ENCODE results near the gene CDC42SE2.
"Not testable (repeated sequence)": the region's sequence is repeated elsewhere in the genome, so short reads cannot be mapped to it uniquely, and the experiment has no call there.

CDC42SE2 gene

GRCh38 chr5:131324303-131324702 lies 60.5 kb downstream of the CDC42SE2 start:
- TF ChIP-seq CTCF (conservative IDR thresholded peaks at IDR 0.05; ENCODE audit: low read depth, low read length) = no peak
- no peak for DNase-seq (ENCODE audit: low read depth)
- no peak overlapping the region for H3K4me3 ChIP-seq (ENCODE audit: low read length)

GRCh38 chr5:131328536-131329285 lies 64.9 kb downstream of the CDC42SE2 start:
- no peak for TF ChIP-seq CTCF (conservative IDR thresholded peaks at IDR 0.05; ENCODE audit: low read depth, low read length)
- no peak for DNase-seq (ENCODE audit: low read depth)
- H3K4me3 ChIP-seq (ENCODE audit: low read length) = no peak overlapping the region

- DNase-seq (ENCODE audit: low read depth) = no peak
- H3K4me3 ChIP-seq (ENCODE audit: low read length) = no peak overlapping the region
- no peak for TF ChIP-seq CTCF (conservative IDR thresholded peaks at IDR 0.05; ENCODE audit: low read depth, low read length)
Measured at GRCh38 chr5:131329286-131329560, 65.4 kb downstream of the CDC42SE2 start.

- no peak for TF ChIP-seq CTCF (conservative IDR thresholded peaks at IDR 0.05; ENCODE audit: low read depth, low read length)
- no peak overlapping the region for H3K4me3 ChIP-seq (ENCODE audit: low read length)
- DNase-seq (ENCODE audit: low read depth) = no peak
Measured at GRCh38 chr5:131330031-131330430, 66.2 kb downstream of the CDC42SE2 start.

- DNase-seq (ENCODE audit: low read depth); H3K4me3 ChIP-seq (ENCODE audit: low read length): not testable (repeated sequence)
Measured at GRCh38 chr5:131335756-131336155, 71.9 kb downstream of the CDC42SE2 start.

- not testable (repeated sequence) for H3K4me3 ChIP-seq (ENCODE audit: low read length)
Measured at GRCh38 chr5:131336801-131337200, 72.9 kb downstream of the CDC42SE2 start.

GRCh38 chr5:131337240-131338050 lies 73.6 kb downstream of the CDC42SE2 start:
- not testable (repeated sequence) for DNase-seq (ENCODE audit: low read depth); H3K4me3 ChIP-seq (ENCODE audit: low read length)

More at GRCh38 chr5:131336801-131337200, 72.9 kb downstream of the CDC42SE2 start:
- DNase-seq (ENCODE audit: low read depth) = not testable (repeated sequence)

- no peak overlapping the region for H3K4me3 ChIP-seq (ENCODE audit: low read length)
- TF ChIP-seq CTCF (conservative IDR thresholded peaks at IDR 0.05; ENCODE audit: low read depth, low read length) = no peak
- DNase-seq (ENCODE audit: low read depth) = no peak
Measured at GRCh38 chr5:131338051-131338453, 74.2 kb downstream of the CDC42SE2 start.

- not testable (repeated sequence) for H3K4me3 ChIP-seq (ENCODE audit: low read length); DNase-seq (ENCODE audit: low read depth)
Measured at GRCh38 chr5:131344288-131344687, 80.4 kb downstream of the CDC42SE2 start.

- not testable (repeated sequence) for H3K4me3 ChIP-seq (ENCODE audit: low read length)
Measured at GRCh38 chr5:131346204-131346603, 82.4 kb downstream of the CDC42SE2 start.

More at GRCh38 chr5:131346204-131346603, 82.4 kb downstream of the CDC42SE2 start:
- not testable (repeated sequence) for DNase-seq (ENCODE audit: low read depth)

Measured in retinal pigment epithelial cell (primary cell).